G401 (cell line): ENCODE data around the gene AQP12A. TPM values are rescaled to one million over a fixed set of nuclear protein-coding genes. Genes with fewer than 3 reads are reported as not detected.

Experiments used
- DNase-seq: peaks from one replicate; pipeline ENCODE4 v3.0.0-alpha.2; 2015; ENCODE audit warnings: low spot score
- in situ Hi-C: cut with HindIII; loops from 2 replicates; pipeline ENCODE4 v1.10.0; 2016; ENCODE audit warnings: low sequenced_read_pairs, mixed read lengths
- total RNA-seq: library from RNA; depleted of rRNA; stranded (reverse); fragments of >200 nt; shearing (Covaris generic); gene quantifications from 2 replicates; pipeline ENCODE4 v1.2.3, GENCODE V29; 2014

Gene AQP12A
- total RNA-seq, 1 experiment from 2014 or later, result not detected

GRCh38 chr2:240702640-240703011, 11.0 kb downstream of the AQP12A start:
- in situ Hi-C loops, result no loop called here
- DNase-seq, result no peak

GRCh38 chr2:240703417-240704341, 12.0 kb downstream of the AQP12A start:
- no peak for DNase-seq
- in situ Hi-C loops, result no loop called here

- no peak for DNase-seq
- in situ Hi-C loops, result no loop called here
These were observed 13.0 kb downstream of the AQP12A start for GRCh38 chr2:240704651-240705050.

GRCh38 chr2:240705204-240705791, 13.6 kb downstream of the AQP12A start:
- in situ Hi-C loops, result no loop called here
- no peak for DNase-seq

- in situ Hi-C loops, result no loop called here
- no peak for DNase-seq
These were observed 15.5 kb downstream of the AQP12A start for GRCh38 chr2:240707043-240707756.

GRCh38 chr2:240707821-240708220, 16.2 kb downstream of the AQP12A start:
- in situ Hi-C loops, result no loop called here
- DNase-seq, result no peak

- in situ Hi-C loops, result no loop called here
- DNase-seq, result no peak
These were observed 16.8 kb downstream of the AQP12A start for GRCh38 chr2:240708457-240708856.

- in situ Hi-C loops, result no loop called here
- DNase-seq, result no peak
These were observed 19.6 kb downstream of the AQP12A start for GRCh38 chr2:240711296-240711695.

- DNase-seq, result no peak
- in situ Hi-C loops, result no loop called here
These were observed 20.0 kb downstream of the AQP12A start for GRCh38 chr2:240711701-240712100.

- in situ Hi-C loops, result no loop called here
- DNase-seq, result no peak
These were observed 20.5 kb downstream of the AQP12A start for GRCh38 chr2:240712121-240712520.

- DNase-seq, result no peak
- in situ Hi-C loops, result no loop called here
These were observed 21.6 kb downstream of the AQP12A start for GRCh38 chr2:240713071-240713927.

GRCh38 chr2:240713928-240714746, 22.5 kb downstream of the AQP12A start:
- in situ Hi-C loops, result no loop called here

GRCh38 chr2:240714747-240715725, 23.4 kb downstream of the AQP12A start:
- in situ Hi-C loops, result no loop called here
- peak; percentile 63 for DNase-seq

More at GRCh38 chr2:240713928-240714746, 22.5 kb downstream of the AQP12A start:
- DNase-seq, result peak; percentile 63

- no peak for DNase-seq
- in situ Hi-C loops, result no loop called here
These were observed 24.6 kb downstream of the AQP12A start for GRCh38 chr2:240716130-240716798.

GRCh38 chr2:240717181-240717641, 25.5 kb downstream of the AQP12A start:
- DNase-seq, result no peak
- in situ Hi-C loops, result no loop called here

GRCh38 chr2:240717681-240718581, 26.3 kb downstream of the AQP12A start:
- in situ Hi-C loops, result no loop called here
- no peak for DNase-seq
